Fibroblast of mammary gland (primary cell): ENCODE results near the gene GBE1.

Experiments used
- DNase-seq: peaks from one replicate; pipeline ENCODE4 v3.0.0-alpha.2; 2010; ENCODE audit warnings: low read depth
- H3K4me3 ChIP-seq: 2 replicates; pipeline ENCODE4 v1.5.1; 2011; ENCODE audit warnings: low read depth, mild to moderate bottlenecking, low read length, moderate library complexity; ENCODE audit not compliant: control insufficient read depth
- TF ChIP-seq, protein P1 (sequence below): conservative IDR thresholded peaks from 2 replicates; pipeline ENCODE4 v1.5.1; 2011; ENCODE audit warnings: low read depth, low read length, inconsistent platforms; ENCODE audit not compliant: control insufficient read depth, insufficient read depth

GBE1 gene

DNA sequence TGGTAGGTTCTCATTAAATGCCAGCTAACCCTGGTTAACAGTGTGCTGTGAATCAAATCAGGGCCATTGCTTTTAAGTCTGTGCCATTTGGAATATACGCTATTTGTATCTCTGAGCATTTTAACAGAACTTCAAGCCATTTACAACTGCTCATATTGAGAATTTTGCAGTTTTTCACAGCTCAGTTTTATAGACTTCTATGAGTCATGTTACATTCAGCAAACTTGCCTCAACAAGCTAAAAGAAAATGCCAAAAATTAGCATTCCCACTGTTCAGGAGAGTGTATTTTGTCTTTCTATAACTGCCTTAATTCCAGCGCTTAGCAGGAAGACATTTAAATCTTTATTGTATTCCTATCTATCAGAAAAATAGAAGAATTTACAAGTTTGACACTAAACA lies 196.4 kb downstream of the GBE1 start:
- TF ChIP-seq, protein P1, sequence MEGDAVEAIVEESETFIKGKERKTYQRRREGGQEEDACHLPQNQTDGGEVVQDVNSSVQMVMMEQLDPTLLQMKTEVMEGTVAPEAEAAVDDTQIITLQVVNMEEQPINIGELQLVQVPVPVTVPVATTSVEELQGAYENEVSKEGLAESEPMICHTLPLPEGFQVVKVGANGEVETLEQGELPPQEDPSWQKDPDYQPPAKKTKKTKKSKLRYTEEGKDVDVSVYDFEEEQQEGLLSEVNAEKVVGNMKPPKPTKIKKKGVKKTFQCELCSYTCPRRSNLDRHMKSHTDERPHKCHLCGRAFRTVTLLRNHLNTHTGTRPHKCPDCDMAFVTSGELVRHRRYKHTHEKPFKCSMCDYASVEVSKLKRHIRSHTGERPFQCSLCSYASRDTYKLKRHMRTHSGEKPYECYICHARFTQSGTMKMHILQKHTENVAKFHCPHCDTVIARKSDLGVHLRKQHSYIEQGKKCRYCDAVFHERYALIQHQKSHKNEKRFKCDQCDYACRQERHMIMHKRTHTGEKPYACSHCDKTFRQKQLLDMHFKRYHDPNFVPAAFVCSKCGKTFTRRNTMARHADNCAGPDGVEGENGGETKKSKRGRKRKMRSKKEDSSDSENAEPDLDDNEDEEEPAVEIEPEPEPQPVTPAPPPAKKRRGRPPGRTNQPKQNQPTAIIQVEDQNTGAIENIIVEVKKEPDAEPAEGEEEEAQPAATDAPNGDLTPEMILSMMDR = no peak
- DNase-seq = no peak
- H3K4me3 ChIP-seq = no peak overlapping the region

DNA sequence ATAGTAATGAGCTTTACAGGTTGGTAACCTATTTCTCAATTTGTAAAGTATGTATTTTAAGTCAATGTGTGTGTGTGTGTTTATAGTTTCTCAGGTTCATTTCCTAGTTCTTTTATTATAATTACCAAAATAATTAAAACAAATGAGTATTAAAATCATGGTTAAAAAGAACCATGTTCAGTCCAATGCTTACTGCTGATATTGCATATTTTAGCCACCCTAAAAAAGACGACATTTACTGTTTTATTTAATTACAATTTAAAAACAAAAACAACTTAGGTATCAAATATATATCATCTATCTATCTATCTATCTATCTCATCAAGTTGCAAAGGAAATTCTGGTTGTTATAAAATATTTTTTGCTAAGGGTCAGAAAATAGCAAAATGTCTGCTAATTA lies 203.3 kb downstream of the GBE1 start:
- H3K4me3 ChIP-seq = no peak overlapping the region
- no peak for DNase-seq
- TF ChIP-seq, protein P1 = no peak

DNA sequence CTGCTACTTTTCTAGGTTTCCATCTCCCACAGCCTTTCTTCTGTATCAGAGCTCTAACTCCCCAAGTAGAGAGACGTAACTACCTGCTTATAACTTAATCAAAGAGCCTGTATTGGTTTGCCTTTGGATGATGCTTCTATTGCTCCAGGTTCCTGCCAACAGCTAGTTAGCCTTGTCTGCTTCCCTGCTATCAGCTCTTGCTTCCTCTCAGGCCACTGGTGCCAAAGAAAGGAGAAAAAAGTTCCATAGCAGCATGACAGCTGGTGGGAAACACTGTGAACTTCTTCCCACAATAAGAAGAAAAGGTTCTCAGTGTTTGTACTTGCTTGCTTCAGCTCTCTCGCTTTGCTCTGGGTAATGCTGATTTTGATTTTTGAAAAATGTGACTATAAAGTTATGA lies 206.6 kb downstream of the GBE1 start:
- TF ChIP-seq, protein P1 = no peak
- H3K4me3 ChIP-seq = no peak overlapping the region
- no peak for DNase-seq

DNA sequence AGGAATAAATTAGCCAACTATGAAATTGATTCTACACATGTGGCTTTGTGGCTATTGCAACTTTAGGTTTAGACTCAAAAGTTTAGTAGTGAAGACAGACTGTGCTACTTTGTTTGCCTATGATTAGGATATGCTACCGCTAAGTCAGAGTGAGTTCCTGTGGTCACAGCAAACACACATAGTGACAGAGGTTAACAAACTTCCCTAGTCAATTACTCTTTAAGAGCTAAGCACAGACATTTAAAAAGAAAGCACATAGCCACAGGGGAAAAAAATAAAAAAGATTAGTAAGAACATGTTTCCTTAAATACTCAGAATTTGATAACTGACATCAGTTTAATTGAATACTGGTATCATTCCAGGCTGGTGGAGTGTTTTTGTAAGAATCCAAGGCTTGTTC lies 207.1 kb downstream of the GBE1 start:
- TF ChIP-seq, protein P1 = no peak
- H3K4me3 ChIP-seq = no peak overlapping the region
- peak; percentile 28 for DNase-seq

DNA sequence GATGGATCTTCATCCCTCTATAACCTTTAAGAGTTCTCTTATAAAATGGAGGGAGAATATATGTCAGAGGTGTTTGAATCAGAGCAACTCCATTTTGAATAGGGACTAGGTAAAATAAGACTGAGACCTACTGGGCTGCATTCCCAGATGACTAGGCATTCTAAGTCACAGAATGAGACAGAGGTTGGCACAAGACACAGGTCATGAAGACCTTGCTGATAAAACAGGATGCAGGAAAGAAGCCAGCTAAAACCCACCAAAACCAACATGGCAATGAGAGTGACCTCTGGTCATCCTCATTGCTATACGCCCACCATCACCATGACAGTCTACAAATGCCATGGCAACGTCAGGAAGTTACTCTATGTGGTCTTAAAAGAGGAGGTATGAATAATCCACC lies 211.0 kb downstream of the GBE1 start:
- DNase-seq = peak; percentile 74
- TF ChIP-seq, protein P1 = no peak
- no peak overlapping the region for H3K4me3 ChIP-seq

DNA sequence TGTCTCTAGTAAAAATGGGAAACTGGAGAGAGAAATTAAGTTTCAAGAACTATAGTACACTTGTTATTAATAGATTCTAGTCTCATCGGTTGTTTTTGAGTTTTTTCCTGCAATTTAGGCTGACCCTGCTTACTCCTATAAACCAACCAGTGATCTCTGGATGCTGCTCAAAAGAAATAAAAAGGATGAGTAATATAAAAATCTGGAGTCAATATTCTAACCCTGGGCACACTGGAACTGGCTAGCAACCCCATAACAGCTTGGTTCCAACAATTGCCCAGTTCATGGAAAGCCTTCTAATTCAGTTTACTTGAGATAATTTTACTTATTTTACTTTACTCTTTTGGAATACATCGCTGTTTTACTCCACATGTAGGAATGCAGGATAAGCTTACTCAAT lies 211.6 kb downstream of the GBE1 start:
- peak; percentile 57 for DNase-seq
- no peak overlapping the region for H3K4me3 ChIP-seq
- TF ChIP-seq, protein P1 = no peak

DNA sequence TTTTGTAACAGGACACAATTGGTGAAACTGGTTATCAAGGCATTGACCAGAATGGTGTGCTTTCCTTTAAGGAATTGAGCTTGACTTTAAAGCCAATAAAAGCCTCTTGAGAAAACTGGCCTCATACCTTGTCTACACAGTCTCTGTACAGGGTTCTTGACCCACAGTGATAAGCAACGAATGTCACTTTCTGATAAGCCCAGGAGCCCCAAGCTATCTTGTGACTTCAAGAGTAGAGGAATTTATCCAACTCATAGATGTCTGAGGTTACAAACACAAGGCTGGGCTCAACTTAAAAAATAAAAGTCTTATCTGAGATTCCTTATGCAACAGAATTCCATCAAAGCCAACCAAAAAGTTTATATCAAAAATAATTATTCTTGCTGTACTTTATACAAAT lies 212.1 kb downstream of the GBE1 start:
- no peak for DNase-seq
- H3K4me3 ChIP-seq = no peak overlapping the region
- TF ChIP-seq, protein P1 = no peak
